ENCODE data around the gene MLXIPL. TPM values are rescaled to one million over a fixed set of nuclear protein-coding genes. Genes with fewer than 3 reads are reported as not detected.

Gene MLXIPL, protein sequence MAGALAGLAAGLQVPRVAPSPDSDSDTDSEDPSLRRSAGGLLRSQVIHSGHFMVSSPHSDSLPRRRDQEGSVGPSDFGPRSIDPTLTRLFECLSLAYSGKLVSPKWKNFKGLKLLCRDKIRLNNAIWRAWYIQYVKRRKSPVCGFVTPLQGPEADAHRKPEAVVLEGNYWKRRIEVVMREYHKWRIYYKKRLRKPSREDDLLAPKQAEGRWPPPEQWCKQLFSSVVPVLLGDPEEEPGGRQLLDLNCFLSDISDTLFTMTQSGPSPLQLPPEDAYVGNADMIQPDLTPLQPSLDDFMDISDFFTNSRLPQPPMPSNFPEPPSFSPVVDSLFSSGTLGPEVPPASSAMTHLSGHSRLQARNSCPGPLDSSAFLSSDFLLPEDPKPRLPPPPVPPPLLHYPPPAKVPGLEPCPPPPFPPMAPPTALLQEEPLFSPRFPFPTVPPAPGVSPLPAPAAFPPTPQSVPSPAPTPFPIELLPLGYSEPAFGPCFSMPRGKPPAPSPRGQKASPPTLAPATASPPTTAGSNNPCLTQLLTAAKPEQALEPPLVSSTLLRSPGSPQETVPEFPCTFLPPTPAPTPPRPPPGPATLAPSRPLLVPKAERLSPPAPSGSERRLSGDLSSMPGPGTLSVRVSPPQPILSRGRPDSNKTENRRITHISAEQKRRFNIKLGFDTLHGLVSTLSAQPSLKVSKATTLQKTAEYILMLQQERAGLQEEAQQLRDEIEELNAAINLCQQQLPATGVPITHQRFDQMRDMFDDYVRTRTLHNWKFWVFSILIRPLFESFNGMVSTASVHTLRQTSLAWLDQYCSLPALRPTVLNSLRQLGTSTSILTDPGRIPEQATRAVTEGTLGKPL
- not detected for polyA plus RNA-seq (2012; ENCODE audit: insufficient read depth, insufficient read length, low read depth)

- Histone ChIP-seq H3K27me3 (peaks cover 46% of the 10 kb centered on the region), H3K4me1 (no peaks in the 10 kb centered on the region), H3K9me3 (no peaks in the 10 kb centered on the region), H3K4me3 (ENCODE audit: low read depth, low read length) (peak within 1 kb of the TSS; percentile 53), H3K36me3 (no peaks in the 10 kb centered on the region)
- DNase-seq, result peak; percentile 92
- TF ChIP-seq CTCF (IDR thresholded peaks at IDR 0.05; ENCODE audit: low read depth, low read length), result no peak
These were observed at the start of gene MLXIPL for GRCh38 chr7:73623798-73624668. TSS of gene MLXIPL (minus strand) at chr7:73624522. CDS start at chr7:73624492, 30 bp downstream.

GRCh38 chr7:73671857-73672445, 47.6 kb upstream of the MLXIPL start:
- no peak for TF ChIP-seq CTCF (IDR thresholded peaks at IDR 0.05; ENCODE audit: low read depth, low read length)
- no peak overlapping the region for H3K4me3 ChIP-seq (ENCODE audit: low read depth, low read length)
- H3K9me3 ChIP-seq, result no peaks in the 10 kb centered on the region
- no peak for DNase-seq
- H3K4me1 ChIP-seq, result no peaks in the 10 kb centered on the region
- no peaks in the 10 kb centered on the region for H3K36me3 ChIP-seq
- H3K27me3 ChIP-seq, result 0 out of 2 replicates have a peak, but pooled peaks cover 3% of the 10 kb centered on the region

GRCh38 chr7:73671322-73671661, 47.0 kb upstream of the MLXIPL start:
- no peak for TF ChIP-seq CTCF (IDR thresholded peaks at IDR 0.05; ENCODE audit: low read depth, low read length)

GRCh38 chr7:73669858-73670385, 45.6 kb upstream of the MLXIPL start:
- Histone ChIP-seq H3K27me3 (0 out of 2 replicates have a peak, but pooled peaks cover 3% of the 10 kb centered on the region), H3K4me3 (ENCODE audit: low read depth, low read length) (no peak overlapping the region)

More at GRCh38 chr7:73671322-73671661, 47.0 kb upstream of the MLXIPL start:
- DNase-seq, result no peak
- 0 out of 2 replicates have a peak, but pooled peaks cover 3% of the 10 kb centered on the region for H3K27me3 ChIP-seq
- H3K9me3 ChIP-seq, result no peaks in the 10 kb centered on the region
- H3K4me3 ChIP-seq (ENCODE audit: low read depth, low read length), result no peak overlapping the region
- H3K36me3 ChIP-seq, result no peaks in the 10 kb centered on the region
- no peaks in the 10 kb centered on the region for H3K4me1 ChIP-seq

More at GRCh38 chr7:73669858-73670385, 45.6 kb upstream of the MLXIPL start:
- Histone ChIP-seq H3K9me3 (no peaks in the 10 kb centered on the region), H3K4me1 (no peaks in the 10 kb centered on the region), H3K36me3 (no peaks in the 10 kb centered on the region)
- no peak for TF ChIP-seq CTCF (IDR thresholded peaks at IDR 0.05; ENCODE audit: low read depth, low read length)
- DNase-seq, result no peak
